ENCODE measurements around the gene ID4.

Gene ID4

GRCh38 chr6:19811397-19812079 is 25.6 kb upstream of the ID4 start:
- no peak for DNase-seq (ENCODE audit: low read depth)
- TF ChIP-seq CTCF (conservative IDR thresholded peaks at IDR 0.05; ENCODE audit: low read depth, low read length), result no peak
- no peak overlapping the region for H3K4me3 ChIP-seq (ENCODE audit: low read depth, low read length)

GRCh38 chr6:19812512-19813119 is 24.6 kb upstream of the ID4 start:
- DNase-seq (ENCODE audit: low read depth), result peak; percentile 80
- peak; percentile 80 for TF ChIP-seq CTCF (conservative IDR thresholded peaks at IDR 0.05; ENCODE audit: low read depth, low read length)

GRCh38 chr6:19818805-19819204 is 18.4 kb upstream of the ID4 start:
- DNase-seq (ENCODE audit: low read depth), result no peak
- no peak for TF ChIP-seq CTCF (conservative IDR thresholded peaks at IDR 0.05; ENCODE audit: low read depth, low read length)
- H3K4me3 ChIP-seq (ENCODE audit: low read depth, low read length), result no peak overlapping the region

More at GRCh38 chr6:19812512-19813119, 24.6 kb upstream of the ID4 start:
- H3K4me3 ChIP-seq (ENCODE audit: low read depth, low read length), result no peak overlapping the region

- no peak overlapping the region for H3K4me3 ChIP-seq (ENCODE audit: low read depth, low read length)
- no peak for TF ChIP-seq CTCF (conservative IDR thresholded peaks at IDR 0.05; ENCODE audit: low read depth, low read length)
- no peak for DNase-seq (ENCODE audit: low read depth)
These were observed 12.9 kb upstream of the ID4 start for GRCh38 chr6:19824058-19824807.

DNA sequence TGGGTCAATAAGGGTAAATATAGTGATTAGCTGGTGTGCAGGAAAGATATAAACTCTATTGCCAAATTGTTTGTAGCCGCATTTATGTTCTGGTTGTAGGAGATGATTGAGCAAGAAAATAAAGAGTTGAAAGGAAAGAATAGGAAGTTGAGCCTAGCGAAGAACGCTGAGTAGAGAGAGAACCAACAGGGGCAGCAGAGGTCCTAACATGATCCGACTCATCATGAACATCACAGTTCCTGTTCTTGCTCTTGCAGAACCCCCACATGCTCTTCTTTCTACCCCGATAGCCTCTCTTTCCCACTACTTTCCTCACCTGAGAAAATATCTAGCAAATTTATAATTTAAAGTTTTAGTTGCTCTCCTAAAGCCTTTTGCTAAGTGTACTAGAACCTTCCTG is 9.9 kb upstream of the ID4 start:
- TF ChIP-seq CTCF (conservative IDR thresholded peaks at IDR 0.05; ENCODE audit: low read depth, low read length), result no peak
- H3K4me3 ChIP-seq (ENCODE audit: low read depth, low read length), result no peak overlapping the region

DNA sequence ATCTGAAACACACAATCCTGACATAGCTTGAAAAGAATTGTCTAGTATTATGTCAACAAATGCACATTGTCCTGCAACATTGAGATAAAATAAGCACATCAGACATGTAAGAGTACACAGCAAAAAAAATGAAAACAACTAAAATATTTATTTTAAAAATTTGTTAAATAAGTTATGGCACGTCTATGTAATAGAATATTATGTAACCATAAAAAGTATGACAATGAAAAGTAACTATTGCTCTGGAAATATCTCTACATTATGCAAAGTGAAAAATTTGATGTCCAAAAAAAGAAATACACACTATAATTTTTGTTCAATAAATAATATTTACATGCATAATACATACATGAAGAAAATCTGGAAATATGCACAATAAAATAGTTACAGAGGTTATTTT is 9.3 kb upstream of the ID4 start:
- TF ChIP-seq CTCF (conservative IDR thresholded peaks at IDR 0.05; ENCODE audit: low read depth, low read length), result no peak

More for the DNA sequence above, 9.9 kb upstream of the ID4 start:
- no peak for DNase-seq (ENCODE audit: low read depth)

More for the DNA sequence above, 9.3 kb upstream of the ID4 start:
- no peak overlapping the region for H3K4me3 ChIP-seq (ENCODE audit: low read depth, low read length)
- DNase-seq (ENCODE audit: low read depth), result no peak
